Islet of Langerhans (tissue), 1 donor: Measurements from ENCODE around the gene DYNLT2.
A peak's percentile ranks its signal among the peaks of the same experiment; 100 is the strongest.

ENCODE experiments used
- FAIRE-seq: peaks from one replicate; lab custom pipeline; 2011; peaks lifted over from hg19 to GRCh38; lab: Jason Lieb, UNC

Gene DYNLT2, protein sequence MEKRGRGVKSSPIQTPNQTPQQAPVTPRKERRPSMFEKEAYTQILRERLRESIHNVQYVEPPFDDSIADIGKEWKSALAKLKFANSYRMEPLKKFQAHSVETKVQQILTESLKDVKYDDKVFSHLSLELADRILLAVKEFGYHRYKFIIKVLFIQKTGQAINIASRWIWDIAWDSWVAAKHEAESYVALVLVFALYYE

GRCh38 chr6:169751242-169752073, at the start of gene DYNLT2, which contains the start of gene ERMARD:
Gene DYNLT2, minus strand, starts transcription at chr6:169751572. Its CDS starts 114 bp downstream, at chr6:169751458.
Gene ERMARD, plus strand, starts transcription at chr6:169751622. Its CDS starts 36 bp downstream, at chr6:169751658.
- no peak for FAIRE-seq

DNA sequence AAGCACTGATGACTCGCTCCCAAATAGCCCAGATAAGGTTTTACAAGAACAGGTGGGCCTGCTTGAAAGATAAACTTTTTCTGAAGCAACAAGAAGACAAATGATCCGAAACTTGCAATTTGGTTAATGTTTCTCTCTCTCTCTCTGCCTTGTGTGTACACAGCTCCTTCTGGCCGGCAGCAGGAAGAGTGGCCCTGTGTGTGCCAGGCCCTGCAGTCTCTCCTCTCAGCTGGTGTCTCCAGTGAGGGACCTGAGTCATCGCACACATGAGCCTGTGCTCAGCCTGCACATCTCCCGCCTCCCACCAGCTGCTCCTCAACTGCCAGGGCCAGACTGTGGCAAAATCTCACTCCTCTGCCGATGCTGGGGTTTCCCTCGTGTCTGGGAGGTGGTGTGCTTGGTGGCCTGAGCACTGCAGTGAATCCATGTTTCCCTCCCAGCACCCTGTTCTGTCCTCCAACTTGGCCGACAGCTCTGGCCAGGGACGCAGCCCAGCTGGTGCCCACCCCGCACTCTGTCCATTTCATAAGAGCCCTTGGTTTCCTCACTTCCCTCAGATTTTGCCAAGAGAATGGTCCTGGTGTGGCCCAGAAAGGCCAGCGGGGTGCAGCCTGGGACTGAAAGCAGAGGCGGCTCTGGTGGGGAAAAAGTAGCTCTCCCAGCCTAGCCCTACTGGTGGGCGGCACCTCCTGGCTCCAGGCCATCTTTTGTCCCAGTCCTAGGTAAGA, 49.5 kb upstream of the DYNLT2 start:
- FAIRE-seq = peak; percentile 61

DNA sequence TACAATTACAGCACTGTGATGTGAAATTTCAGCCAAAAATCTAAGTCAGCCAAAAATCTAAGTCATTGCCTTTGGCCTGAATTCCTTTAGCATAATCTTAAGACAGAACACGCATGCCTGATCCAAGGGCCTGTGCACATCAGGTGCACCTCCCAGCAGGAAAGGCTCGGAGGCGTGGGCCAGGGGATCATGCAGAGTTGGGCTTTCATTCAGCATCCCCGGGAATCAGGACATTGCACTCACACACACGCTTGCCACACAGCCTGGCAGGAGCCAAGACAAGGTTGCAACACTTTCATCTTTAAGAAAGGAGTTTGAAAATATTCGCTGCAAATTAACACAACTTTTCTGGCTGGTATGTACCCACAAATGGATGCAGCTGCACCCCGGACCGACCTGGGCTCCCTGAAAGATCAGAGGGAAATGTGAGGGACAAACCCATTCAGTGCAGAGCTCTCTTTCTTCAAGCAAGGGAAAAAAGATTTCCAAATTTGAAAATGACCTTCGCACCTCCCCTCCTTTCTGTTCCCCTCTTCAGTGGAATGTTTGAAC, 48.8 kb upstream of the DYNLT2 start:
- FAIRE-seq = no peak

DNA sequence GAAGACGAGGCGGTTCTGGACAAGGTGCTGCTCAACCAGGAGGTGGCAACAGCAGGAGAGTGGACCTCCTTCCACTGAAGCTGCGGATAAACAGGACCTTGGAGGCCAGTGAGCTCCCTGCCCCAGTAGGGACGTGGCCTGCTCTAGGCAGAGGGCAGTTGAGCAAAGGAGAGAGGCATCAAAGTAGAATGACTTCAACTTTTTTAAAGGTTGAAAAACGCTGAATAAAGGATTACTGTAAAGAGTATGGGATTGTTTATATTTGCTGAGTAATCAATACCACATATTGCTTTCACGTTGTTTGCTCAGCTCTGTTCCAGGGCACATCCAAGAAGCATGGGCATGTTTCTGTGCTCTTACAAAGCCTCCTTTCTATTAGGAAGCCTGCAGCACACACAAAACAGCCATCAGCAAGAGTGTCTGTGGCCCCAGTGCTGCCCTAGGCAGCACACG, 48.1 kb upstream of the DYNLT2 start:
- FAIRE-seq = no peak

DNA sequence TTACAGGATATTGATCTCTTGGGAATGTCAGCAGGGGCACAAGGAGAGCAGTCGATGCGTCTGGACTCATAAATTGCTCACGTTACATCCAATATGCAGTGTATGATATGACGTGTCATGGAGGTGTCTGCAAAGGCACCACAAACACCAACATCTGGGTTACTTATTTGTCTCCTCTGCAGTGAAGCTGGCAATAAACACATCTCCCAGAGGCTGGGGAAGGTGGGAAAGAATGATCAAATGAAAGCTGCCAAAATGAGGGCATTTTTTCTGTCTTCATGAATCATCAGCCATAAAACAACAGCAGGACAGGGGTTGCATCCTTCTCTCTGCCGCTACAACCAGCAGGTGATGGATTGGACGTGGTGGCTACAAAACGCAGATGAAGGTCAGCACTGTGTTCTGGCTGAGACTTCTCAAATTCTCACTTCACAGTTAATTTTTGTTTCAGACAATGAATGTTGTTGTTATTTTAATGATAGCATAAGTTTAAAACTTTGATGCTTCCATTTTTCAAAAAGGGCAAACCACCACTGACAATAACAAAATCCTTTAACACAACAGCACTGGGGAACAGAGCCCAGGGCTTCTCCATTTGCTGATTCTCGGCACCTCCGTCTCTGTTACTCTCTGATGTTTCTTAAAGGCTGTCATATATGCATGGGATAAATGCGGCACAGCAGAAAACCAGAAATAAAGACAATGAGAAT, 47.5 kb upstream of the DYNLT2 start:
- FAIRE-seq = no peak

GRCh38 chr6:169795196-169795595, 43.8 kb upstream of the DYNLT2 start:
- FAIRE-seq = no peak

- FAIRE-seq = no peak
Measured at GRCh38 chr6:169794317-169795055, 43.1 kb upstream of the DYNLT2 start.

GRCh38 chr6:169793408-169793807, 42.0 kb upstream of the DYNLT2 start:
- FAIRE-seq = no peak

DNA sequence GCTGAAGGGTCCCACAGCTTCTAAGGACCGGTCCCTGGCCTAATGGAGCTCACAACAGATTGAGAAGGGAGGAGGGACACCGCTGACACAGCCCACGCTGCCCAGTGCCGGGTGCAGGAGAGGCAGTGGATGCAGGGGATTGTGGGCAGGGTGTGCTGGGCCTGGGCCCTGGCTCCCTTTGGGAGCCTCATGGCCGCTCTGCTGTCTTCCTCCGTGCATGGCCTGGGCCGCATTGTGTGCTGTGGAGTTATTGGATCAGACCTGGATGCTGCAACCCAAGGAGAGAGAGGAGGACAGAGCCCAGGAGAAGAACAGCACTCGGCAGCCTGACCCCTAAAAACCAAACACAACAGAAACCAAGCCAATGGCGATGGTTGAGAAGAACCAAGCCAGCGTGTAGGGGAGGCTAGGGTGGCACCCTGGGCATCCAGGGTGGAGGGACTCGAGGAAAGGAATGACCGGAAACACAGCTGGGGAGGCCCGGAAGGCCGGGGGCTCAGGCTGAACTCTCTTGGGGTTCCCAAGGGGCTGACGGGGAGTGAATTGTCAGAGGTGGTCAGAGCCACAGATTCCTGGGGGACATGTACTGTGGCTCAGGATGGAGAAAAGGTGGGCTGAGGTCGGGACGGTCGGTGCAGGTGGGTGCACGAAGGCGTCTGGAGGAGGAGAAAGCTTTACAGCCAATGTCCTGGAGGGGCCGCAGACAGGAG, 41.1 kb upstream of the DYNLT2 start:
- FAIRE-seq = no peak

DNA sequence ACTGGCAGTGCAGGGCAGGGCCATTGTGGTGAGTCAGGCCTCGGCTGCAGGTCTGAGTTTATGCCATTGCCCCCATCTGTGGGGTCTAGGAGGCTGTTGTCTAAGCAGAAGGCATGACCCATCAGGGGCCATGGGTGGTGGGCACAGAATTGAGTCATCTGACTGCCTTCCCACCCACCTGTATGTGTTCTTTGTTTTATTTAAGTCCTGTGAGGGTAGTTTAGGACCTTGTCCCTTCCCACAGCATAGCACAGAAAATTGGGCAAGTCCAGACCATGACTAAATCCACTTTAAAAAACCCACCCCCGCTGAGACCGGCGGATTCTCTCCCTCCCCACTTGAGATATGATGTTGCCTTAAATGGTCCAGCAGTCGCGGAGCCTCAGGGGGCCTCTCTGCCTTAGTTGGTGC, 40.4 kb upstream of the DYNLT2 start:
- no peak for FAIRE-seq

DNA sequence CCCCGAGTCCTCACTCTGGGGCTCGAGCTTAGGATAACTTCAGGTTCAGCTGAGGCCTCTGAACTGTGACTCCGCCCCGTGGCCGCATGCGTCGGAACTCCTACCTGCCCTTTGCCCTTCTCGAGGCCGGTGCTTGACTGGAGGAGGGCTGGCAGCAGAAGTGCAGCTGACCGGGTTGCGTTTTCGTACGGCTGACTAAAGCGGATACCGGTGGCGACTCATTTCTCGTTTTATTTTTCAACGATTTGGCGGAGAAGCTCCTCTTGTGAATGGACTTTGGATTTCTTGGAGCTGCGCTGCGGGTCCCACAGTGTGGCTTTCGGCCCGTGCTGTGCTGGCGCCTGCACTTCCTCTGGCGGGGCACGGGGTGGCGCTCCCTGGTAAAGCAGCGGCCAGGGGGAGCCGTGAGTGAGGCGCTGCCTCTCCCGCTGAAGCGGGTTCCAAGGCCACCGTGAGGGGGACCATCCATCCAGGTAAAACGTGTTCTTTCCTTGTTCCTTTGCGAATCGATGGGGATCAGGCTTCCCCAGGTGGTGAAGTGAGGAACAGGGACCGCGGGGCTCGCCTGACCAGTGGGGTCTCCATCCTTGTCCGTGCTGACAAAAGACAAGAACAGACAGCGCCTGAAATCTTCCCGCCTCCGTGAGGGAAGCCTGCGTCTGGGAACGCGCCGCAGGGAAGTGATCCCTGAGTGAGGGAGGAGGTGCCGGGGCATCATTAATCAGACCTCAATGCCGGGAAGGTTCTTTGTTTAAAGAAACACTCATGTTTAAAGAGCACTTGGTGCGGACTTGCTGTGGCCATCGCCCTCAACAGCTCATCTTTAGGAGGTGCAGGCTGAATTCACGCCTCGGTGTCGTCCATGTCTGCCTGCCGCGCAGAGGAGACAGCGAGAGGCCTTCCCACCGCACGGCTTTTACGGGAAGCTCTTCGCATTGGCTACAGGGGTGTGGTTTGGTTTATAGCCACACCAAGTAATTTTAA, 38.9 kb upstream of the DYNLT2 start:
- no peak for FAIRE-seq

GRCh38 chr6:169789146-169789943, 38.0 kb upstream of the DYNLT2 start:
- FAIRE-seq = no peak

DNA sequence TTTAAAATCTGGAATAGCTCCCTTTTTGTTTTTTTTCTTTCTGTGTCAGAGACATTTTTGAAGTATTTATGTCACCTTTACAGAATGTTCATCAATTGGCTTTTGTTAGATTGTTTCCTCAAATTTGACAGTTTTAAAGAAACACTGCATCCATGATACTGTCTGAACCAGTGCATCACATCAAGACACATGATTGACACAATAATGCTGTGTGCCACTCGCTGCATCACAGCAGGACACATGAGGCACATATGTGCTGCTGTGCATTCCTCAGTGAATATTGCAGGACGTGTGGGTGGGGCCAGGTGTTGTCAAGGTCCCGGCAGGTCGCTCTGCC, 37.4 kb upstream of the DYNLT2 start:
- no peak for FAIRE-seq

DNA sequence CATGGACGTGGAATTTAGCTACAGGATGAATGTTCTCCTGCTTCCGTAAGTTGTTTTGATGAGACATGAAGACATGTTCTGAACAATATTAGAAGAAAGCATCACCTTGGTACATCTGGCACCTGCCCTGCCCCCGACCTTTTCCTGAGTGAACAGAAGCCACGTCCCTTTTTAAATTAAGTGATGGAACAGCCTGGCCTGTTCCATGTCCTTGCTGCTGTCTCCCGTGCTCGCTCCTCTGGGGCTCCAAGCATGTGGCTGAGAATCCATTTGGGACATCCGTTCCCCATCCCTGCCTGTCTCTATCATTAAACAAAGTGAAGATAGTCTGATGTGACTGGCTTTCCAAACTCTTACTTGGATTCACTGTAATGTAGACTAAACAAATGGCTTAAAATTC, 36.4 kb upstream of the DYNLT2 start:
- FAIRE-seq = no peak

DNA sequence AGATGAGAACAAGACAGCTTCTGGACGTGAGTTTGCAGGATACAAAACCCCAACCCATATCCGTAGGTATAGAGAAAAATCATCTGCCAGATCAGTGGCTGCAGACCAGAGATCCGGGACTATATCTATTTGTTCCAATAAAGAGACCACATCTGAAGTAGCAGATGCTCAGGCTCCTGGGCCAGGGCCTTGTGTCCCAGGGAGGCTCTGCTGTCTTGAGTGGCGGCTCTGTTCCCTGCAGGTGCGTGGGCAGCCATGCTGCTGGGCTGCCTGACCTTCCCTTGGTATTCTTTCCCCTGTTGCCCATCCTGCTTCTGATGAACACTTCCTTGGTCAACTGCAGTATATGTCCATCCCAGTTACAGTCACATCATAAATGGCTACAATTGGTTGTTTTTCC, 35.0 kb upstream of the DYNLT2 start:
- FAIRE-seq = no peak

DNA sequence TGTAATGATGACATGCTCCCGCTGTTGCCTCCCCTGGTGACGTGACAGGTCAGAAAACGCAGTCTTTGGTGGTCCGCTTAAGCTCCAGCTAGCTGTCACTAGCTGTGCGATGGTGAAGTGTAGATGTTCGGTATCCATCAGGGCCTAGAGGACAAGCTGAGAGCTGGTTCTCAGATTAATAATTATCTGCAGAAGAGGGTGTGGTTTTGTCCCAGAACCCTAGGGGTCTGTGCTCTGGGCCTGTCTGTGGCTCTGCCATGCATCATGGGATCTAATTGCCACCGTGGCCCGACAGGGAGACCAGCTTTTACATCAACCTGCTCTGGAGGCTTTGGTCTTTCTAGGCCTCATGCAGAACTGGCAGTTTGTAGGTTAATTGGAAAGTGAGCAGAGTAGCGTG, 34.2 kb upstream of the DYNLT2 start:
- no peak for FAIRE-seq

DNA sequence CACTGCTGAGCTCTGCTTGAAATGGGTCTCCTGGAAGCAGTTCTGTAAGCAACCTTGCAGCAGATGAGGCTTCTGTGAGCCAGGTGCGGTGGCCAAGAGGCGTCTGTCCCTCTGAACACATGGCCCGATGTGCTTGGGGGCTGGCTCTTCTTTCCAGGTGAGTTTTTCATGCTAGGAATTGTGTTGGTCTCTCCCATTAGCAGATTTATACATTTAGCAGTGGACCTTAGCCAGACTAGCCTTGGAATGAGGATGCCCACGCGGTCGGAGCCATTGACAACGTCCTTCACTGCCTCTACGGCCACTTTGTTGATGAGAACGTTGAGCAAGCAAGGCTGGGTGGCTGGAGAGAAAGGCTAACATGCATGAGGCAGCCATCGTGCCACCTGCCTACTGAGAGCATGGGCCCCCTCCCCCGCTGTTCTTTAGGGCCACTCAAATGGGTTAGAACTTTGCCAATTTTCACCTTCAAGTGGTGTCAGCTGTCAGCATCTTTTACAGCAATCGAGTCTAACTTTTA, 33.5 kb upstream of the DYNLT2 start:
- no peak for FAIRE-seq
